ENCODE measurements around the gene SEZ6.

DNA sequence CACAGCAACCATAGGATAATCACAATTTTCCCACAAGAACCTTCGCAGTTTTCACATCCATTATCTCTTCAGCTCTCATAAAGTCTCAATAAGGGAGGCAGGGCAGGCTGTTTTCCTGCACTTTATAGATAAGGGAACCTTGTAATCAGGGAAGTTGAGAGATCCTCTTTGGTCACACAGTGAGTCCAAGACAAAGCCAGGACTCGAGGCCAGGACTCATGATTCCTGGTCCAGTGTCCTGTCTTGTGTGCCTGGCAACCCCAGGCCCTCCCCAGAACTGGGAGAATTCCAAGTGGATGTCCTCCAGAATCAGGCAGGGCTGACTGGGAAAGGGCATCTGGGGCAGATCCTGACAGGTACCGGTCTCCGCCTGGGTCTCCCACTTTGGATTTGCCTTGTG is 31.4 kb downstream of the SEZ6 start:
- TF ChIP-seq YY1 (tag by site-specific recombination; IDR thresholded peaks at IDR 0.05), result no peak
- TF ChIP-seq, protein P1, sequence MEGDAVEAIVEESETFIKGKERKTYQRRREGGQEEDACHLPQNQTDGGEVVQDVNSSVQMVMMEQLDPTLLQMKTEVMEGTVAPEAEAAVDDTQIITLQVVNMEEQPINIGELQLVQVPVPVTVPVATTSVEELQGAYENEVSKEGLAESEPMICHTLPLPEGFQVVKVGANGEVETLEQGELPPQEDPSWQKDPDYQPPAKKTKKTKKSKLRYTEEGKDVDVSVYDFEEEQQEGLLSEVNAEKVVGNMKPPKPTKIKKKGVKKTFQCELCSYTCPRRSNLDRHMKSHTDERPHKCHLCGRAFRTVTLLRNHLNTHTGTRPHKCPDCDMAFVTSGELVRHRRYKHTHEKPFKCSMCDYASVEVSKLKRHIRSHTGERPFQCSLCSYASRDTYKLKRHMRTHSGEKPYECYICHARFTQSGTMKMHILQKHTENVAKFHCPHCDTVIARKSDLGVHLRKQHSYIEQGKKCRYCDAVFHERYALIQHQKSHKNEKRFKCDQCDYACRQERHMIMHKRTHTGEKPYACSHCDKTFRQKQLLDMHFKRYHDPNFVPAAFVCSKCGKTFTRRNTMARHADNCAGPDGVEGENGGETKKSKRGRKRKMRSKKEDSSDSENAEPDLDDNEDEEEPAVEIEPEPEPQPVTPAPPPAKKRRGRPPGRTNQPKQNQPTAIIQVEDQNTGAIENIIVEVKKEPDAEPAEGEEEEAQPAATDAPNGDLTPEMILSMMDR (tag by site-specific recombination; IDR thresholded peaks at IDR 0.05), result no peak
- TF ChIP-seq ZNF747 (tag by site-specific recombination; IDR thresholded peaks at IDR 0.05), result no peak
